NOMO-1 treated with dmso at 0.1 percent for 144 hours (cell line): ENCODE data around the gene DMBT1.
"Not testable (repeated sequence)": the region's sequence is repeated elsewhere in the genome, so short reads cannot be mapped to it uniquely, and the experiment has no call there.

Experiments used
- DNase-seq: peaks from one replicate; lab custom pipeline; 2025; ENCODE audit not compliant: unreplicated experiment; lab: John Stamatoyannopoulos, UW

DMBT1 gene

GRCh38 chr10:122577311-122577885 is 16.8 kb downstream of the DMBT1 start:
- DNase-seq = no peak

DNA sequence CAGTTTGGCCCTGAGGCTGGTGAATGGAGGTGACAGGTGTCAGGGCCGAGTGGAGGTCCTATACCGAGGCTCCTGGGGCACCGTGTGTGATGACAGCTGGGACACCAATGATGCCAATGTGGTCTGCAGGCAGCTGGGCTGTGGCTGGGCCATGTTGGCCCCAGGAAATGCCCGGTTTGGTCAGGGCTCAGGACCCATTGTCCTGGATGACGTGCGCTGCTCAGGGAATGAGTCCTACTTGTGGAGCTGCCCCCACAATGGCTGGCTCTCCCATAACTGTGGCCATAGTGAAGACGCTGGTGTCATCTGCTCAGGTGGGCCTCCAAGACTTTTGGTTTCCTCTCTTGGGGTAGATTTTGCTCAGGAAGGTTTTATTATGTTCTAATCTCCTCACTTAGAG is 25.5 kb downstream of the DMBT1 start:
- DNase-seq = not testable (repeated sequence)

DNA sequence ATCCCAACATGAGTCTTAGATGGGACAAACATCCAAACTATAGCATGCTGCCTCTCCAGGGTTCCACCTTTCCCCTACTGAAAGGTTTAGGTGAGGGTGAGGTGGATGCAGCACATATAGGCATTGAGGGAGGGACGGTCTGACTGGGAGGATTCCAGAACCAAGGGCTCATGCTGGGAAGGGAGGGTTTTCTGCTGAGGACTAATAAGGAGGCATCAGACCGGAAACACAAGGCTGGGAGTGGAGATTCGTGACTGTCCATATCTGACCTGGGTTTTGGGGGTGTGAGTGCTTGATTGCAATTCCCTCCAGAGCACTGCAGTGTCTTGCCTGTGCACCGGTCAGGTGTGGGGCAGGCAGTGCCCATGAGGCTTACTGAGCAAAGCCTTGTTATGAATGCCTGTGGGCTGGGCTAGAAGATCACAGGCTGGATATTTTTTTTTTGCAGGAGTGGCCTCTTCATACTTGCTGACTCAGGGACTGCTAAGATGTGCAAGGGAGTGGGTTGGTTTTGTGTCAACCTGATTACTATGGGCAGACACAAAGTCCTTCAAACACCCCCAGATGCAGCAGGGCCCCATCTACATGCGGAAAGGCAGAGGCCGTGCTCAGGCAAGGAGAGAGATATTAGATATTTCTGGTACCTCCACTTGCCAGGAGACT is 26.7 kb downstream of the DMBT1 start:
- DNase-seq = no peak

DNA sequence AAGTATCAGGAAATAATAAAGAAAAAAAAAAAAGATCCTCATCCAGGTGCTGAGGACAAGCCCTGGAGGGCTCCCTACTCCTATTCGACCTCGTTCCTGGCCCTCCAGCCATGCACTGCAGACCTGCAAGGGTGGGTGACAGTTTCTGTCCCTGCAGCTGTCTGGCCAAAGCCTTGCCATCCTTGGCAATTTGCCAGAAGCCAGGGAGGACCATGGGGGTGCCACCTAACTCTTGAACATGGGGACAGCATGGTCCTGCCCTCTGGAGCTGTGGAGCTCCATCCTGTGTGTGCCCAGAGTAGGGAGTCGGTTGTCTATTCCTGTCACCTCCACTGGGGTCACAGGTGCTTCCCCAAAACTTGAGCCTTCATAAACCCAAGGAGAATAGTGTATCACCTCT is 27.8 kb downstream of the DMBT1 start:
- DNase-seq = no peak

GRCh38 chr10:122590153-122590552 is 29.6 kb downstream of the DMBT1 start:
- DNase-seq = no peak

DNA sequence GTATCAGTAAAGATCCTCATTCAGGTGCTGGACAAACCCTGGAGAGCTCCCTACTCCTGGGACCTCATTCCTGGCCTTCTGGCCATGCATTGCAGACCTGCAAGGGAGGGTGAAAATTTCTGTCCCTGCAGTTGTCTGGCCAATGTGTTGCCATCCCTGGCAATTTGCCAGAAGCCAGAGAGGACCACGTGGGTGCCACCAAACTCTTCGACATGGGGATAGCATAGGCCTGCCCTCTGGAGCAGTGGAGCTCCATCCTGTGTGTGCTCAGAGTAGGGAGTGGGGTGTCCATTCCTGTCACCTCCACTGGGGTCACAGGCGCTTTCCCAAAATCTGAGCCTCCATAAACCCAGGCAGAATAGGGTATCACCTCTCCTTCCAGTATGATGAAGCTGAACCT is 31.2 kb downstream of the DMBT1 start:
- DNase-seq = no peak

- DNase-seq = no peak
These were observed 31.6 kb downstream of the DMBT1 start for GRCh38 chr10:122592161-122592560.

GRCh38 chr10:122617476-122618270 is 57.1 kb downstream of the DMBT1 start:
- no peak for DNase-seq

DNA sequence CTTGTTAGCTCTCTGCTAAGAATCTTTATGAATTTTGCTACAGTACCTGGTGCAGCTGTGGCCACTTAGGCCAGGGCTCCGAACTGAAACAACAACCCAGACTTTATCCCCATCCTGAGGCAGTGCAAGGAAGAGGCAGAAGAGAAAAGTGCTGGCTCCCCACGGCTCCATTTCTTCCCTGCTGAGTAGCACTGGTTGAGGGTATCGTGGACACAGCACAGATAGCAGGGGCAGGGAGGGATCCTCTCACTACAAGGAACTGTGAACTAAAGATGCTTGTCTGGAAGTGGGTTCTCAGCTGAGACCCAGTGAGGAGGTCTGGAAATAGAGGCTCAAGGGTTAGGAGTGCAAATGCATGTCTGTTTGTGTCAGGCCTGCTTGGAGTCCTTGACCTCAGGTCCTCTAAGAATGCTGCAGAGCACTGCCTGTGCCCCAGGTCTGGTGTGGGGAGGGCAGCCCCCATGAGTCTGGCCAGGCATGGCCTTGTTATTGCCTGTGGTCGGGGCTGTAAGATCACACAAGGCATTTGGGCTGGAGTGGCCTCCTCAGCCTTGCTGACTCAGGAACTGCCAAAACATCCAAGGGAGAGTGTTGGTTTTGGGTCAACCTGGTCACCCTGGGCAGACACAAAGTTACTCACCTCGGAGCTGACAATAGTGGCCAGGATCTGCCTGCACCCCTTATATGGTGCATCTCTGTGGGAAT is 58.1 kb downstream of the DMBT1 start:
- no peak for DNase-seq

DNA sequence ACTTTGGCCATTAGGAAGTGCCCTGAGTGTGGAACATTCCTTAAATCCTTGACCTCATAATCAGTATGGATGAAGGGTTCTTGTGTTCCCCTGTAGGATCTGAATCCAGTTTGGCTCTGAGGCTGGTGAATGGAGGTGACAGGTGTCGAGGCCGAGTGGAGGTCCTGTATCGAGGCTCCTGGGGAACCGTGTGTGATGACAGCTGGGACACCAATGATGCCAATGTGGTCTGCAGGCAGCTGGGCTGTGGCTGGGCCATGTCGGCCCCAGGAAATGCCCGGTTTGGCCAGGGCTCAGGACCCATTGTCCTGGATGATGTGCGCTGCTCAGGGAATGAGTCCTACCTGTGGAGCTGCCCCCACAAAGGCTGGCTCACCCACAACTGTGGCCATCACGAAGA is 60.4 kb downstream of the DMBT1 start:
- DNase-seq = not testable (repeated sequence)

DNA sequence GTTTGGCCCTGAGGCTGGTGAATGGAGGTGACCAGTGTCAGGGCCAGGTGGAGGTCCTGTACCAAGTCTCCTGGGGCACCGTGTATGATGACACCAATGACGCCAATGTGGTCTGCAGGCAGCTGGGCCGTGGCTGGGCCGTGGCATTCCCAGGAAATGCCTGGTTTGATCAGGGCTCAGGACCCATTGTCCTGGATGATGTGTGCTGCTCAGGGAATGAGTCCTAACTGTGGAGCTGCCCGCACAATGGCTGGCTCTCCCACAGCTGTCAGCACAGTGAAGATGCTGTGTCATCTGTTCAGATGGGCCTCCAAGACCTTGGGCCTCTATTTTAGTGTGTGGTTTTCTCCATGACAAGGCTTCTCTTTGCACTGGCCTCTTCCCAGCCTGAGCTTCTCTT is 64.0 kb downstream of the DMBT1 start:
- DNase-seq = no peak

DNA sequence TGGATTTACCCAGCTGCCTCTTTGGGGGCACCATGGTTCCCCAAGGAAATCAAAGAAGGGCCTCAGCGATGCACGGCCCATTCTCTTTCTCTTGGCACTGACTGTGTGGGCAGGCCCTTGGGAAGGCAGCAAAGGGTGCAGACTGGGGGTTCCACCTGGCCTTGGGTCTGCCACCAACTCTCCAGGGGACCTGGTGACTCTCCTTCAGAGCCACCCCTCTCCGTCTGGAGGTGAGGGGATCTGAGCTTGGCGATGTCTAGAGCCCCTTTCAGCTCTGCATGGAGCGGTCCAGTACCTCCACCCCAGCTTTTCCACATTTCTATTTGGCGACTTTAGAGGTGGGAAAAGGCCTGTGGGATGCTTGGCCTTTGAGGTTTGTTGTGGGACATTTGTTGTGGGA is 70.0 kb downstream of the DMBT1 start:
- DNase-seq = no peak

GRCh38 chr10:122632031-122632430 is 71.5 kb downstream of the DMBT1 start:
- no peak for DNase-seq

DNA sequence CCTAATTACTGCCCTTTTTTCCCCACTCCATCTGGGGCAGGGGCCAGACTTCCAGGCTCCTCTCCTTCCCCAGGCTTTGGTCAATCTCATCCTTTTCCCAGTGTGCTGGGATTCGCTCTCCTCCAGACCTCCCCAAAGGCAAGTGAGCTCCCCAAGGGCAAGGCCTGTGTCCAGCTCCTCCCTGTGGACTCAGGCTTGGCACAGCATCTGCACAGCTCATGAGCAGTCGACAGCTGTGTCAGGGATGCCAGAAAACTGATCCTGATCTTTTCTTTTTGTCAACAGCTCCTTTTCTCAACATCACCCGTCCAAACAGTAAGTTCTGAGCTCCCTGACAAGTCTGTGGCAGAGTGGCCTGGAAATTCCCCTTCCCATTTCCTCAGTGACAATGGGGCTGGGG is 72.0 kb downstream of the DMBT1 start:
- no peak for DNase-seq

DNA sequence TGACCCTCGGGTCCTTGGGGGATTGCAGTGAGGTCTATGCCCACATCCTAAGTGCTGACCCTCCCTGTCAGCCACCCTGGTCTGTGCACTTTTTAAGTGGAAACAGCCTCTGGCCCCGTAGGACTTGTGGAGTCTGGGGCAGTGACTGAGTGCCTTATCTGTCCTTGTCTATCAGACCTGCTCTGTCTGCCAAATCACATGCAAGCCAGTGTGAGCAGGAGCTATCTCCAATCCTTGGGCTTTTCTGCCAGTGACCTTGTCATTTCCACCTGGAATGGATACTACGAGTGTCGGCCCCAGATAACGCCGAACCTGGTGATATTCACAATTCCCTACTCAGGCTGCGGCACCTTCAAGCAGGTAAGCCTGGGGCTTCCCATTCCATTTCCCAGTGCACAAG is 76.4 kb downstream of the DMBT1 start:
- DNase-seq = no peak

DNA sequence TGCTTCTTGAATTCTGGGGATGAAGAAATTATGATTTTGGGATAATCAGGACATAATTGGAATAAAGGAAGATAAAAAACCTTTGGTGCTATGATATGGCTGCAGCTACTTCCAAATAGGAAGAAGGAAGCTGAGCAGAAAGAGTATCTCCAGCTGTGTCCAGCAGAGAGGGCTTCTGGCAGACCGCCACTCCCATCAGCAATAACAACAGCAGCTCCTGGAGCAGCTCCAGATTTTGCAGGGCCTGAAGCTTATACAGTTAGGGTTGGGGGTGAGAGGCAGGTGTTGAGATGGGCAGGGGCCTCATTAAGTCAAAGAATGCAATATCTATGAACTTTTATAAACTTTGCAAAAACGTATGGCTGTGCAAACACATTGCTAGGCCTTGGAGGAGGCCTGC is 76.8 kb downstream of the DMBT1 start:
- DNase-seq = no peak

GRCh38 chr10:122638106-122638505 is 77.6 kb downstream of the DMBT1 start:
- no peak for DNase-seq

DNA sequence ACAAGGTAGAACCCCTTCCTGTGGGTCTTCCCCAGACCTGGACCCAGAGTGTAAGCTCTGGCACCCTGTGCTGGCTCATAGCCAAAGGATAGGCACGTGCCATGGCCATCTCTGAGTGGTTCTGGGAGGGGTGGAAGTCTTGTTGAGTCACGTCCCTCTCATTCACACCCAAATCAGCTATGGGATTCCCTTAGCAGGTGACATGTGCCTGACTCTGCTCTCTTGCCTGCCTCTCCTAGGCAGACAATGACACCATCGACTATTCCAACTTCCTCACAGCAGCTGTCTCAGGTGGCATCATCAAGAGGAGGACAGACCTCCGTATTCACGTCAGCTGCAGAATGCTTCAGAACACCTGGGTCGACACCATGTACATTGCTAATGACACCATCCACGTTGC is 79.2 kb downstream of the DMBT1 start:
- no peak for DNase-seq

DNA sequence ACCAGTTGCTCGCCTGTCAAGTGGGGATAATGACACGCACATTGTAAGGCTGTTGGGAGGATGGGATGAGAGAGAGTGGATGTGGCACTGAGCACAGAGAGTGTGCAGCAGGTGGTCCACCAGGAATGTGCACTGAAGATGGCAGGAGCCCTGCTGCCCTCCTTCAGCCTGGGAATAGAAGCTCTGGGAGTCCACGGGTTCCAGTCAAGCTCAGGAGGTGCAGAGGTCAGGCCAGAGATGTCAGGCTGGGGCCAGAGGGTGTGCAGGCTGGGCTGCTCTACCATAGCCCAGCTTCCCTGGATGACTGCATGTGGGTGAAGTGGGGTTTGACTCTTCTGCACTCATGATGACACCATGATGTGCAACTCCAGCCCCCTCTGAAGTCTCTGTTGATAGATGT is 80.4 kb downstream of the DMBT1 start:
- DNase-seq = no peak

DNA sequence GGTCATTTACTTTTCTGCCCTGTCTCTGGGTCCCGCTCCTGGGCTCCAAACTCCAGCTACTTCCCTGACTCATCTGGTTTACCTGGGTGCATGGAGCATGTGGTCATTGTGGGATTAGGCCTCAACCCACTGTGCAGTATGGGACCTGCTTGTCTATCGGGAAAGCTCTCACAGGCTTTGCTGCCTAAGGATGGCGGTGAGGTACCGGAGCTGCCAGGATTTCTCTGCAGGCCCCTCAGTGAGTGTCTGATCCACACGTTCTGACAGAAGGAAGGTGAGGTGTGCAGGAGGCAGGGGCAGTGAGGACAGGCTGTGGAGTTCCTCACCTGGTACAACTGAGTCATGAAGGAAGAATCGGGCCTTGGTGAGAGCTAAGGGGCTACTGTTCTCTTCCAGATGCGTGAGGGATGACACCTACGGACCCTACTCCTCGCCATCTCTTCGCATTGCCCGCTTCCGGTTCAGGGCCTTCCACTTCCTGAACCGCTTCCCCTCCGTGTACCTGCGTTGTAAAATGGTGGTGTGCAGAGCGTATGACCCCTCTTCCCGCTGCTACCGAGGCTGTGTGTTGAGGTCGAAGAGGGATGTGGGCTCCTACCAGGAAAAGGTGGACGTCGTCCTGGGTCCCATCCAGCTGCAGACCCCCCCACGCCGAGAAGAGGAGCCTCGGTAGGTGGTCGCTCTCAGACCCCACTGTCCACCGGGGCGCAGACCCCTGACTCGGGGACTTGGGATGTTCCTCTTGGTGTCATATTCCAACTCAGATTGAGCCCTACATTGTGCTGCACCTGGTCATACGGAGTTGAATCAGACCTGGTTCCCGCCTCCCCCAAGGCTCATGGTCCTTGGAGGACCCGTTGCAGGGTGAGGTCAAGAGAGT is 82.4 kb downstream of the DMBT1 start:
- DNase-seq = no peak
